ENCODE measurements around the gene CA5A. TPM values are rescaled to one million over a fixed set of nuclear protein-coding genes. Genes with fewer than 3 reads are reported as not detected.

Gene CA5A
- total and polyA plus RNA-seq, 2 experiments from 2014 or later = not detected

GRCh38 chr16:87938412-87938949 is 2.2 kb upstream of the CA5A start:
- no peaks in the 10 kb centered on the region for H3K4me1 Mint-ChIP-seq
- peaks cover 11% of the 10 kb centered on the region for H3K27me3 Mint-ChIP-seq (ENCODE audit: insufficient read depth, low read depth, poor library complexity)
- no peak overlapping the region for H3K27ac Mint-ChIP-seq
- no peaks in the 10 kb centered on the region for H3K36me3 ChIP-seq (ENCODE audit: insufficient read depth)
- H3K9me2 ChIP-seq (ENCODE audit: insufficient read depth) = 0 out of 2 replicates have a peak, but pooled peaks cover 5% of the 10 kb centered on the region
- H2AFZ ChIP-seq = no peak overlapping the region
- no peaks in the 10 kb centered on the region for H3K4me1 ChIP-seq (ENCODE audit: insufficient read depth)
- no peaks in the 10 kb centered on the region for H3K36me3 Mint-ChIP-seq (ENCODE audit: low read depth)
- no peak overlapping the region for H3K4me3 Mint-ChIP-seq
- no peaks in the 10 kb centered on the region for H3K9me3 Mint-ChIP-seq
- TF ChIP-seq ZNF331 (CRISPR knock-in tag; IDR thresholded peaks at IDR 0.05; ENCODE audit: low read depth) = no peak
- no peak for TF ChIP-seq CREB1 (CRISPR knock-in tag; IDR thresholded peaks at IDR 0.05; ENCODE audit: low read depth)
- TF ChIP-seq ZNF462 (CRISPR knock-in tag; IDR thresholded peaks at IDR 0.05) = no peak
- no peak for TF ChIP-seq CTCF (conservative IDR thresholded peaks at IDR 0.05; ENCODE audit: low read depth in 2 of 2)
- TF ChIP-seq ETS1 (IDR thresholded peaks at IDR 0.05) = no peak
- TF ChIP-seq JUNB (IDR thresholded peaks at IDR 0.05; ENCODE audit: unreplicated experiment) = no peak
- TF ChIP-seq REST (IDR thresholded peaks at IDR 0.05; ENCODE audit: unreplicated experiment) = no peak
- no peak for TF ChIP-seq POLR2AphosphoS5 (IDR thresholded peaks at IDR 0.05; ENCODE audit: low read depth)
- no peak for TF ChIP-seq ZNF114 (CRISPR knock-in tag; IDR thresholded peaks at IDR 0.05)
- no peak for TF ChIP-seq STAT1 (IDR thresholded peaks at IDR 0.05; ENCODE audit: unreplicated experiment)
- no peak for TF ChIP-seq EZH2phosphoT487 (IDR thresholded peaks at IDR 0.05; ENCODE audit: unreplicated experiment)
- TF ChIP-seq EZH2 (IDR thresholded peaks at IDR 0.05; ENCODE audit: low read depth, unreplicated experiment) = no peak
- no peak for TF ChIP-seq NANOG (IDR thresholded peaks at IDR 0.05; ENCODE audit: borderline replicate concordance)
- no peak overlapping the region for H3K27ac ChIP-seq (ENCODE audit: low read depth)
- no peak overlapping the region for H3K4me2 ChIP-seq
- H3K4me3 ChIP-seq = no peak overlapping the region
- H4K20me1 ChIP-seq (replicated peaks; ENCODE audit: insufficient read depth) = no peaks in the 10 kb centered on the region
- DNase-seq (ENCODE audit: low spot score) (no peak), ATAC-seq (no peak)
- H3K27me3 ChIP-seq (ENCODE audit: insufficient read depth) = no peaks in the 10 kb centered on the region
- no peaks in the 10 kb centered on the region for H3K79me2 ChIP-seq (replicated peaks; ENCODE audit: insufficient read depth)
- H3F3A ChIP-seq (replicated peaks; ENCODE audit: low read depth) = no peaks in the 10 kb centered on the region

Measured in GM23338 (cell line).